Measurements from ENCODE around the gene GBP4.
A peak's percentile ranks its signal among the peaks of the same experiment; 100 is the strongest.

The GBP4 gene

DNA sequence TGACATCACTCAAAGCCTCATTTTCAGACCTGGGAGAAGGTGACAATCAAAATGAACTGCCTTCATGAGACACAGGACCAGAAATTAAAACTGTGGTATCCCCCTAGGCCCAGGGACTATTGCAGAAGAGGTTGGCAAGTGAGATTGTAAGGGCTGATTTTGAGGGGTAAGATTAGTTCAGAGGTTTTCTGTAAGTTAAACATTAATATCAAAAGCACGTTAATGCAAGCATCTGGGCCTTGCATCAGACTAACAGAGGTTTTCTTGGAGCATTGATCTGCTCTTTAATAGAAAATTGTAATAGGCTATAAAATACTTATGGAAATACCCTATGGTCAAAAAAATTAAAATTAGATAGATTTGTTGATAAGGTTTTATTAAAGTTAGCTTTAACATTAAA is 14.6 kb upstream of the GBP4 start:
- Histone ChIP-seq H3K36me3 (ENCODE audit: control insufficient read depth in 2 of 2, insufficient read depth in 1 of 2, low read length in 2 of 2) (no peaks in the 10 kb centered on the region), H3K9me3 (ENCODE audit: control insufficient read depth, insufficient read depth, low read depth, low read length) (no peaks in the 10 kb centered on the region; the same call in 1 of the 2 replicates), H3K4me1 (ENCODE audit: control insufficient read depth, insufficient read depth, low read length) (no peaks in the 10 kb centered on the region), H3K4me3 (ENCODE audit: low read depth, low read length) (no peak overlapping the region), H3K27ac (ENCODE audit: extremely low read depth, low read depth, low read length) (no peak overlapping the region)
- ChIA-PET CTCF (no interaction called here), POLR2A (no interaction called here)
- TF ChIP-seq ZNF837 (tag by site-specific recombination; IDR thresholded peaks at IDR 0.05) (no peak), ZNF544 (tag by site-specific recombination; IDR thresholded peaks at IDR 0.05) (no peak), ZNF157 (tag by site-specific recombination; IDR thresholded peaks at IDR 0.05) (no peak), WT1 (tag by site-specific recombination; IDR thresholded peaks at IDR 0.05) (no peak), ZNF140 (tag by site-specific recombination; IDR thresholded peaks at IDR 0.05) (no peak), MEIS1 (CRISPR knock-in tag; IDR thresholded peaks at IDR 0.05; ENCODE audit: borderline replicate concordance) (no peak), SALL2 (tag by site-specific recombination; IDR thresholded peaks at IDR 0.05; ENCODE audit: borderline replicate concordance) (no peak), ZNF510 (tag by site-specific recombination; IDR thresholded peaks at IDR 0.05; ENCODE audit: insufficient replicate concordance) (no peak), ZNF23 (tag by site-specific recombination; IDR thresholded peaks at IDR 0.05; ENCODE audit: borderline replicate concordance) (no peak), TCF7L2 (IDR thresholded peaks at IDR 0.05; ENCODE audit: borderline replicate concordance, low read depth, low read length) (no peak), ZNF792 (tag by site-specific recombination; IDR thresholded peaks at IDR 0.05) (no peak), ZNF239 (tag by site-specific recombination; IDR thresholded peaks at IDR 0.05) (no peak), HOXD13 (CRISPR knock-in tag; IDR thresholded peaks at IDR 0.05; ENCODE audit: borderline replicate concordance) (no peak), ZNF707 (tag by site-specific recombination; IDR thresholded peaks at IDR 0.05) (no peak)
- TF ChIP-seq, protein P1, sequence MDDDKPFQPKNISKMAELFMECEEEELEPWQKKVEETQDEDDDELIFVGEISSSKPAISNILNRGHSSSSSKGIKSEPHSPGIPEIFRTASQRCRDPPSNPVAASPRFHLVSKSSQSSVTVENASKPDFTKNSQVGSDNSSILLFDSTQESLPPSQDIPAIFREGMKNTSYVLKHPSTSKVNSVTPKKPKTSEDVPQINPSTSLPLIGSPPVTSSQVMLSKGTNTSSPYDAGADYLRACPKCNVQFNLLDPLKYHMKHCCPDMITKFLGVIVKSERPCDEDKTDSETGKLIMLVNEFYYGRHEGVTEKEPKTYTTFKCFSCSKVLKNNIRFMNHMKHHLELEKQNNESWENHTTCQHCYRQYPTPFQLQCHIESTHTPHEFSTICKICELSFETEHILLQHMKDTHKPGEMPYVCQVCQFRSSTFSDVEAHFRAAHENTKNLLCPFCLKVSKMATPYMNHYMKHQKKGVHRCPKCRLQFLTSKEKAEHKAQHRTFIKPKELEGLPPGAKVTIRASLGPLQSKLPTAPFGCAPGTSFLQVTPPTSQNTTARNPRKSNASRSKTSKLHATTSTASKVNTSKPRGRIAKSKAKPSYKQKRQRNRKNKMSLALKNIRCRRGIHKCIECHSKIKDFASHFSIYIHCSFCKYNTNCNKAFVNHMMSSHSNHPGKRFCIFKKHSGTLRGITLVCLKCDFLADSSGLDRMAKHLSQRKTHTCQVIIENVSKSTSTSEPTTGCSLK (tag by site-specific recombination; IDR thresholded peaks at IDR 0.05), result no peak
- TF ChIP-seq, protein P2, sequence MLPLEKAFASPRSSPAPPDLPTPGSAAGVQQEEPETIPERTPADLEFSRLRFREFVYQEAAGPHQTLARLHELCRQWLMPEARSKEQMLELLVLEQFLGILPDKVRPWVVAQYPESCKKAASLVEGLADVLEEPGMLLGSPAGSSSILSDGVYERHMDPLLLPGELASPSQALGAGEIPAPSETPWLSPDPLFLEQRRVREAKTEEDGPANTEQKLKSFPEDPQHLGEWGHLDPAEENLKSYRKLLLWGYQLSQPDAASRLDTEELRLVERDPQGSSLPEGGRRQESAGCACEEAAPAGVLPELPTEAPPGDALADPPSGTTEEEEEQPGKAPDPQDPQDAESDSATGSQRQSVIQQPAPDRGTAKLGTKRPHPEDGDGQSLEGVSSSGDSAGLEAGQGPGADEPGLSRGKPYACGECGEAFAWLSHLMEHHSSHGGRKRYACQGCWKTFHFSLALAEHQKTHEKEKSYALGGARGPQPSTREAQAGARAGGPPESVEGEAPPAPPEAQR (tag by site-specific recombination; IDR thresholded peaks at IDR 0.05), result no peak
- TF ChIP-seq, protein P3, sequence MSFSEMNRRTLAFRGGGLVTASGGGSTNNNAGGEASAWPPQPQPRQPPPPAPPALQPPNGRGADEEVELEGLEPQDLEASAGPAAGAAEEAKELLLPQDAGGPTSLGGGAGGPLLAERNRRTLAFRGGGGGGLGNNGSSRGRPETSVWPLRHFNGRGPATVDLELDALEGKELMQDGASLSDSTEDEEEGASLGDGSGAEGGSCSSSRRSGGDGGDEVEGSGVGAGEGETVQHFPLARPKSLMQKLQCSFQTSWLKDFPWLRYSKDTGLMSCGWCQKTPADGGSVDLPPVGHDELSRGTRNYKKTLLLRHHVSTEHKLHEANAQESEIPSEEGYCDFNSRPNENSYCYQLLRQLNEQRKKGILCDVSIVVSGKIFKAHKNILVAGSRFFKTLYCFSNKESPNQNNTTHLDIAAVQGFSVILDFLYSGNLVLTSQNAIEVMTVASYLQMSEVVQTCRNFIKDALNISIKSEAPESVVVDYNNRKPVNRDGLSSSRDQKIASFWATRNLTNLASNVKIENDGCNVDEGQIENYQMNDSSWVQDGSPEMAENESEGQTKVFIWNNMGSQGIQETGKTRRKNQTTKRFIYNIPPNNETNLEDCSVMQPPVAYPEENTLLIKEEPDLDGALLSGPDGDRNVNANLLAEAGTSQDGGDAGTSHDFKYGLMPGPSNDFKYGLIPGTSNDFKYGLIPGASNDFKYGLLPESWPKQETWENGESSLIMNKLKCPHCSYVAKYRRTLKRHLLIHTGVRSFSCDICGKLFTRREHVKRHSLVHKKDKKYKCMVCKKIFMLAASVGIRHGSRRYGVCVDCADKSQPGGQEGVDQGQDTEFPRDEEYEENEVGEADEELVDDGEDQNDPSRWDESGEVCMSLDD (tag by site-specific recombination; IDR thresholded peaks at IDR 0.05), result no peak

DNA sequence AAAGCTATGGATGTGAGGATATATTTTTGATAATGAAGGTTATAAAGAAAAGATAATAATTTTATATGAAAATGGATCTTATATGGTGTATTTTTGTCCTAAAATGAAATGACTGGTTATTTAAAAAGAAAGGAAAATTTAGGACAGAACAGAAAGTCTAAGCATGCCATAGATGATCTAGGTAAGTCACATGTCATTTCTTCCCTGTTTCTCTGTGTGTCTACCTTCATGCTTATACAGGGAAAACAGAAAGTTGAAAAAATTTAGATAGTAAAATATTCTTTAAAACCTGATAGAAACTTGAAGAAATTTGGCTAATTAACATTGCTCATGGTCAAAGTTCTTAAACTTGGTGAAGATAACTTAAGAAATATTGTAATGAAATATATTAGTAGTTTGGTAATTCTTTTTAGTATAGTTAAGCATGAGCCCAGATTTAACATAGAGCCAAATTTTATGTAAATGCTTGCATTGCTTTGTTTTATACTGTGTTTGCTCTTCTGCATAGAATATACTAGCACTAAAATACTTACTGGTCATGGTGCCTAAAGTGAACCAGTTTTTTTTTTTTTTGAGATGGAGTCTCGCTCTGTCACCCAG is 12.4 kb upstream of the GBP4 start:
- ChIA-PET POLR2A (no interaction called here), CTCF (no interaction called here)
- H3K9me3 ChIP-seq (ENCODE audit: control insufficient read depth, insufficient read depth, low read depth, low read length), result no peaks in the 10 kb centered on the region; the same call in 1 of the 2 replicates
- TF ChIP-seq SETDB1 (IDR thresholded peaks at IDR 0.05; ENCODE audit: insufficient read length, low read length), result peak; percentile 99
- TF ChIP-seq TRIM28 (IDR thresholded peaks at IDR 0.05; ENCODE audit: borderline replicate concordance, low read length), result peak; percentile 71; the same call in 1 of the 2 replicates
- TF ChIP-seq IKZF3 (tag by site-specific recombination; IDR thresholded peaks at IDR 0.05), result no peak
- TF ChIP-seq KLF16 (tag by site-specific recombination; IDR thresholded peaks at IDR 0.05), result no peak
- no peak for TF ChIP-seq YY1 (tag by site-specific recombination; IDR thresholded peaks at IDR 0.05)
- TF ChIP-seq GLI2 (tag by site-specific recombination; IDR thresholded peaks at IDR 0.05; ENCODE audit: borderline replicate concordance, low read depth), result no peak
- no peak for TF ChIP-seq ZFP41 (tag by site-specific recombination; IDR thresholded peaks at IDR 0.05; ENCODE audit: borderline replicate concordance)
- TF ChIP-seq ZNF391 (tag by site-specific recombination; IDR thresholded peaks at IDR 0.05; ENCODE audit: borderline replicate concordance, low read depth), result no peak
- TF ChIP-seq ZNF621 (tag by site-specific recombination; IDR thresholded peaks at IDR 0.05), result no peak
- no peak for TF ChIP-seq ZNF423 (tag by site-specific recombination; IDR thresholded peaks at IDR 0.05)
- no peak for TF ChIP-seq GFI1B (tag by site-specific recombination; IDR thresholded peaks at IDR 0.05)
- TF ChIP-seq ZNF555 (tag by site-specific recombination; conservative IDR thresholded peaks at IDR 0.05), result 0 out of 2 replicates have a peak, but pooled peaks have one; percentile 4
- TF ChIP-seq PRDM1 (tag by site-specific recombination; IDR thresholded peaks at IDR 0.05), result no peak
- TF ChIP-seq HOXD13 (CRISPR knock-in tag; IDR thresholded peaks at IDR 0.05; ENCODE audit: borderline replicate concordance), result no peak
- TF ChIP-seq ZNF510 (tag by site-specific recombination; IDR thresholded peaks at IDR 0.05; ENCODE audit: insufficient replicate concordance), result peak; percentile 6
- no peak for TF ChIP-seq BCL11B (tag by site-specific recombination; IDR thresholded peaks at IDR 0.05; ENCODE audit: low read depth)

More for the DNA sequence above, 12.4 kb upstream of the GBP4 start:
- Histone ChIP-seq H3K4me1 (ENCODE audit: control insufficient read depth, insufficient read depth, low read length) (no peaks in the 10 kb centered on the region), H3K27ac (ENCODE audit: extremely low read depth, low read depth, low read length) (no peak overlapping the region), H3K4me3 (ENCODE audit: low read depth, low read length) (no peak overlapping the region), H3K36me3 (ENCODE audit: control insufficient read depth in 2 of 2, insufficient read depth in 1 of 2, low read length in 2 of 2) (no peaks in the 10 kb centered on the region)
